ENCODE results near the gene SERPINA1.

The SERPINA1 gene

DNA sequence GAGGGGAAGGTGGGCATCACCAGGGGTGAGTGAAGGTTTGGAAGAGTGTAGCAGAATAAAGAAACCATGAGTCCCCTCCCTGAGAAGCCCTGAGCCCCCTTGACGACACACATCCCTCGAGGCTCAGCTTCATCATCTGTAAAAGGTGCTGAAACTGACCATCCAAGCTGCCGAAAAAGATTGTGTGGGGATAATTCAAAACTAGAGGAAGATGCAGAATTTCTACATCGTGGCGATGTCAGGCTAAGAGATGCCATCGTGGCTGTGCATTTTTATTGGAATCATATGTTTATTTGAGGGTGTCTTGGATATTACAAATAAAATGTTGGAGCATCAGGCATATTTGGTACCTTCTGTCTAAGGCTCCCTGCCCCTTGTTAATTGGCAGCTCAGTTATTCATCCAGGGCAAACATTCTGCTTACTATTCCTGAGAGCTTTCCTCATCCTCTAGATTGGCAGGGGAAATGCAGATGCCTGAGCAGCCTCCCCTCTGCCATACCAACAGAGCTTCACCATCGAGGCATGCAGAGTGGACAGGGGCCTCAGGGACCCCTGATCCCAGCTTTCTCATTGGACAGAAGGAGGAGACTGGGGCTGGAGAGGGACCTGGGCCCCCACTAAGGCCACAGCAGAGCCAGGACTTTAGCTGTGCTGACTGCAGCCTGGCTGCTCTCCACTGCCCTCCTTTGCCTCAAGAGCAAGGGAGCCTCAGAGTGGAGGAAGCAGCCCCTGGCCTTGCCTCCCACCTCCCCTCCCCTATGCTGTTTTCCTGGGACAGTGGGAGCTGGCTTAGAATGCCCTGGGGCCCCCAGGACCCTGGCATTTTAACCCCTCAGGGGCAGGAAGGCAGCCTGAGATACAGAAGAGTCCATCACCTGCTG is 7.0 kb downstream of the SERPINA1 start:
- Histone ChIP-seq H3K4me3 (ENCODE audit: low read length) (no peak overlapping the region), H3K9me3 (ENCODE audit: control insufficient read depth, low read length) (no peaks in the 10 kb centered on the region), H3K36me3 (ENCODE audit: control insufficient read depth, insufficient read depth, low read length, severe bottlenecking) (no peaks in the 10 kb centered on the region), H3K9ac (ENCODE audit: low read length) (no peak overlapping the region), H3K4me1 (ENCODE audit: control insufficient read depth, insufficient read depth, low read length) (peaks cover 35% of the 10 kb centered on the region), H3K27me3 (replicated peaks; ENCODE audit: control insufficient read depth, insufficient read depth, low read length) (no peaks in the 10 kb centered on the region)
- no peak for DNase-seq (ENCODE audit: low read depth)

- no peak for DNase-seq (ENCODE audit: low read depth)
- Histone ChIP-seq H3K4me3 (ENCODE audit: low read length) (no peak overlapping the region), H3K27me3 (replicated peaks; ENCODE audit: control insufficient read depth, insufficient read depth, low read length) (no peaks in the 10 kb centered on the region), H3K36me3 (ENCODE audit: control insufficient read depth, insufficient read depth, low read length, severe bottlenecking) (no peaks in the 10 kb centered on the region), H3K9me3 (ENCODE audit: control insufficient read depth, low read length) (no peaks in the 10 kb centered on the region), H3K4me1 (ENCODE audit: control insufficient read depth, insufficient read depth, low read length) (peaks cover 26% of the 10 kb centered on the region), H3K9ac (ENCODE audit: low read length) (no peak overlapping the region)
These were observed 7.9 kb downstream of the SERPINA1 start for GRCh38 chr14:94380225-94381148.

- Histone ChIP-seq H3K9ac (ENCODE audit: low read length) (no peak overlapping the region), H3K4me1 (ENCODE audit: control insufficient read depth, insufficient read depth, low read length) (peaks cover 18% of the 10 kb centered on the region), H3K4me3 (ENCODE audit: low read length) (no peak overlapping the region), H3K27me3 (replicated peaks; ENCODE audit: control insufficient read depth, insufficient read depth, low read length) (no peaks in the 10 kb centered on the region), H3K9me3 (ENCODE audit: control insufficient read depth, low read length) (no peaks in the 10 kb centered on the region), H3K36me3 (ENCODE audit: control insufficient read depth, insufficient read depth, low read length, severe bottlenecking) (no peaks in the 10 kb centered on the region)
- no peak for DNase-seq (ENCODE audit: low read depth)
These were observed 8.8 kb downstream of the SERPINA1 start for GRCh38 chr14:94379291-94380224.

DNA sequence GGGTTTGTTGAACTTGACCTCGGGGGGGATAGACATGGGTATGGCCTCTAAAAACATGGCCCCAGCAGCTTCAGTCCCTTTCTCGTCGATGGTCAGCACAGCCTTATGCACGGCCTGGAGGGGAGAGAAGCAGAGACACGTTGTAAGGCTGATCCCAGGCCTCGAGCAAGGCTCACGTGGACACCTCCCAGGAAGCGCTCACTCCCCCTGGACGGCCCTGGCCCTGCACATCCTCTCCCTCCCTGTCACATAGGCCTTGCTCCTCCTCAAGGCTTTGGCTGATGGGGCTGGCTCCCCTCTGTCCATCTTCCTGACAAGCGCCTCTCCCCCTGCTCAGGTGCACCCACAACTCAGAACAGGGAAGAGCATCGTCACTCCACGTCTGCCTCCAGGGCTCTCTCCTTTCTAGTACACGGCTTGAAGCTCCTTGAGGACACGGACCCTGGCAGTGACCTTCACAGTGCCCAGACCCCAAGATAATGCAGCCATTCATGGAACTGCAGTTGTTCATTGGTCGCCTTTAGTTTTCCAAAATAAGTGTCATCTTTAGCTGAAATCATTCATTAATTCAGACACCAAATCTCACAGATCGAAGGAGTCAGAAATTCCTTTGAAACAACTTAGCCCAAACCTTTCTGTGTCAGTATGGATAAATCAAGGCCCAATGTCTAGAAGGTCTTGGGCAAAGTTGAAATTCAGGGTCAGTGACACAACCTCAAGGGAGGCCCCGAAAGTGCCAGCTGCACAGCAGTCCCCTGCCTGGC is 9.7 kb downstream of the SERPINA1 start:
- Histone ChIP-seq H3K4me3 (ENCODE audit: low read length) (no peak overlapping the region), H3K9me3 (ENCODE audit: control insufficient read depth, low read length) (no peaks in the 10 kb centered on the region), H3K27me3 (replicated peaks; ENCODE audit: control insufficient read depth, insufficient read depth, low read length) (no peaks in the 10 kb centered on the region), H3K36me3 (ENCODE audit: control insufficient read depth, insufficient read depth, low read length, severe bottlenecking) (no peaks in the 10 kb centered on the region), H3K9ac (ENCODE audit: low read length) (no peak overlapping the region), H3K4me1 (ENCODE audit: control insufficient read depth, insufficient read depth, low read length) (peaks cover 18% of the 10 kb centered on the region)
- DNase-seq (ENCODE audit: low read depth) = no peak

DNA sequence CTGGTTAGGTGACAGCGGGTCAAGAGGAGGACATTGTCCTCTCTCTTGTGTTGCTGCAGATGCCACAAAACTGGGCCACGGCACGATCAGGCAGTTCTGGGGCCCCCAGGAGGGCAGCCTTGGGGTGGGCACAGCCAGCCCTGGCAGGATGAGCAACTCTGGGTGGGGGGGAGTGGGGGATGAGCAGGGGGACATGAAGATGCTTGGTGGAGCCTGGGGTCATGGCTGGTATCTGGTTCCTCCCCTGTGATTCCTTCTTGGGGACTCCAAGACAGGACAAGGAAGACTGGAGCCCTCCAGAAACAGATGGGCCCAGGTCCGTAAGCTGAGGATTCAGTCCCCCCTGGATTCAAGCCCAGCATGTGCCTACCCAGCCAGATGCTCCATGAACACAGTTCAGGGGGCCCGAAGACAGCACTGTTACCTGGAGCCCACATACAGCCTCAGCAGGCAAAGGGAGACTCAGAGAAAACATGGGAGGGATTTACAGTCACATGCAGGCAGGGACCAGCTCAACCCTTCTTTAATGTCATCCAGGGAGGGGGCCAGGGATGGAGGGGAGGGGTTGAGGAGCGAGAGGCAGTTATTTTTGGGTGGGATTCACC is 10.4 kb downstream of the SERPINA1 start:
- no peak for DNase-seq (ENCODE audit: low read depth)
- Histone ChIP-seq H3K4me1 (ENCODE audit: control insufficient read depth, insufficient read depth, low read length) (peaks cover 20% of the 10 kb centered on the region), H3K27me3 (replicated peaks; ENCODE audit: control insufficient read depth, insufficient read depth, low read length) (no peaks in the 10 kb centered on the region), H3K4me3 (ENCODE audit: low read length) (no peak overlapping the region), H3K36me3 (ENCODE audit: control insufficient read depth, insufficient read depth, low read length, severe bottlenecking) (no peaks in the 10 kb centered on the region), H3K9me3 (ENCODE audit: control insufficient read depth, low read length) (no peaks in the 10 kb centered on the region), H3K9ac (ENCODE audit: low read length) (no peak overlapping the region)

DNA sequence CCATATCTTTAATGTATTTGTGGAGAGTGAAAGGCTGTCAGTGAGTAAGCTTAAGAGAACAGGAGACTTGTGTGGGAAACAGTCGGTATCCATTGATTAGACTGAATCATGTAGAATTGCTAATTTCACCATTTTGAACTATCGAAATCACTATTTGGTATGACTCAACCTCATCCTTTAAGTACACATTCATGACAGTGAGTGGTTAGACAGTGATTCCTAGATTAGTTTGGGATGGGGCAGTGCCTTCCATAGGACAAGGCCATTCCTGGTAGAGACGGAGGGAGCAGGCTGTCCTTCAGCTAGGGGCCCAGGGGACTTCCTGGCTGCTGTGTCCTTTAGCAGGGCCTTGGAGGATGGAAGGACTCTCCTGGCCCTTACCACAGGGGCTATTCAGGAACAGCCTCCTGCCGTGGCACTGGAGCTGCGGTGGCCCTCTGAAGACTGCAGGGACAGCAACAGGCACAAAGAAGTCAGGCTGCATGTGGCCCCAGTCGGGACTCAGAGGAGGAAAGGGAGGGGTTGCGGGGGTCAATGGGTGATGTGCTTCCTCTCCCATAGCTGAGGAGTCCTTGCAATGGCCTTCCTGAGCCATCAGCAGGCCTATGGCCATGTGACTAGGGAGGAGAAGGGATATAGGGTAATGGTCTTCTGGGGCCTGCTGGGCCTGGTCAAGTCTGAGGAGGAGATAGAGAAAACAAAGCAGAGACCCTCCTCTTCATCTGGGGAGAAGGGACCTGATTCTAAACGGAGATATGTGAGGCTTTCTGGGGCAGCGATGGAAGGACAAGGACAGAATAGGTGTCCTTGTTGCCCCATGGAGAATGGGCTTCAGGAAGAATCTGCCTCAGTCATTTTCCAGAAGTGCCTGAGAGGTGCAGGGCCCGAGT is 11.2 kb downstream of the SERPINA1 start:
- Histone ChIP-seq H3K4me3 (ENCODE audit: low read length) (no peak overlapping the region), H3K4me1 (ENCODE audit: control insufficient read depth, insufficient read depth, low read length) (peaks cover 21% of the 10 kb centered on the region), H3K27me3 (replicated peaks; ENCODE audit: control insufficient read depth, insufficient read depth, low read length) (no peaks in the 10 kb centered on the region), H3K9me3 (ENCODE audit: control insufficient read depth, low read length) (no peaks in the 10 kb centered on the region), H3K36me3 (ENCODE audit: control insufficient read depth, insufficient read depth, low read length, severe bottlenecking) (no peaks in the 10 kb centered on the region), H3K9ac (ENCODE audit: low read length) (no peak overlapping the region)
- DNase-seq (ENCODE audit: low read depth) = no peak

- Histone ChIP-seq H3K4me3 (ENCODE audit: low read length) (no peak overlapping the region), H3K9me3 (ENCODE audit: control insufficient read depth, low read length) (no peaks in the 10 kb centered on the region)
- DNase-seq (ENCODE audit: low read depth) = no peak
These were observed 12.1 kb downstream of the SERPINA1 start for GRCh38 chr14:94376108-94376975.

DNA sequence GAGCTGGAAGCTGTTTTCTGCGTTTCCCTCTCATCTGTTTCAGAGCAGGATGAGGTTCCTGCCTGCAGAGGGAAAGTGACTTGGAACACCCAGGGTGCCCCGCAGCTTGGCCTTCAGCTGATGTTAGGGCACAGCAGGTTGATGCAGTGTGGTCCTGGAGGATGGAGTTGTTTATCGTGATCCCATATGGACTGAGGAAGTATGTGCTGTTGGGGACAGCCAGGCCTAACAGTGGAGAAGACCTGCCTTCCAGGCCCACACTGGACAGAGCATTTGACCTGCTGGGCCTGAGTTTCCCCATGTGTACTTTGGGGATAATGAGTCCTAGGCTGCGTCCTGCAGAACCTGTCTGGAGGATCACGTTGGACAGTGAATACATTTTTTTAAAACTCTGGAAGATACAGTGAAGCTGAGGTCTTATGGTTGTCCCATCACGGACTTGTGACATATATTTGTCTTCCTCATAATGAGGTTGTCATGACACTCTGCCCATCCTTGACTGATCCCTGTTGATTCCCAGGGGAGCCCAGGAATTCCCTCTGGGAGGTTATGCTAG is 12.8 kb downstream of the SERPINA1 start:
- no peak for DNase-seq (ENCODE audit: low read depth)
- Histone ChIP-seq H3K9me3 (ENCODE audit: control insufficient read depth, low read length) (no peaks in the 10 kb centered on the region), H3K9ac (ENCODE audit: low read length) (no peak overlapping the region), H3K4me3 (ENCODE audit: low read length) (no peak overlapping the region), H3K4me1 (ENCODE audit: control insufficient read depth, insufficient read depth, low read length) (peaks cover 21% of the 10 kb centered on the region), H3K36me3 (ENCODE audit: control insufficient read depth, insufficient read depth, low read length, severe bottlenecking) (no peaks in the 10 kb centered on the region), H3K27me3 (replicated peaks; ENCODE audit: control insufficient read depth, insufficient read depth, low read length) (no peaks in the 10 kb centered on the region)

More at GRCh38 chr14:94376108-94376975, 12.1 kb downstream of the SERPINA1 start:
- no peaks in the 10 kb centered on the region for H3K36me3 ChIP-seq (ENCODE audit: control insufficient read depth, insufficient read depth, low read length, severe bottlenecking)
- no peaks in the 10 kb centered on the region for H3K27me3 ChIP-seq (replicated peaks; ENCODE audit: control insufficient read depth, insufficient read depth, low read length)
- no peak overlapping the region for H3K9ac ChIP-seq (ENCODE audit: low read length)
- H3K4me1 ChIP-seq (ENCODE audit: control insufficient read depth, insufficient read depth, low read length) = peaks cover 21% of the 10 kb centered on the region
